Measurements from ENCODE around the gene WFDC5.
"Not testable (repeated sequence)": the region's sequence is repeated elsewhere in the genome, so short reads cannot be mapped to it uniquely, and the experiment has no call there.

Gene WFDC5

DNA sequence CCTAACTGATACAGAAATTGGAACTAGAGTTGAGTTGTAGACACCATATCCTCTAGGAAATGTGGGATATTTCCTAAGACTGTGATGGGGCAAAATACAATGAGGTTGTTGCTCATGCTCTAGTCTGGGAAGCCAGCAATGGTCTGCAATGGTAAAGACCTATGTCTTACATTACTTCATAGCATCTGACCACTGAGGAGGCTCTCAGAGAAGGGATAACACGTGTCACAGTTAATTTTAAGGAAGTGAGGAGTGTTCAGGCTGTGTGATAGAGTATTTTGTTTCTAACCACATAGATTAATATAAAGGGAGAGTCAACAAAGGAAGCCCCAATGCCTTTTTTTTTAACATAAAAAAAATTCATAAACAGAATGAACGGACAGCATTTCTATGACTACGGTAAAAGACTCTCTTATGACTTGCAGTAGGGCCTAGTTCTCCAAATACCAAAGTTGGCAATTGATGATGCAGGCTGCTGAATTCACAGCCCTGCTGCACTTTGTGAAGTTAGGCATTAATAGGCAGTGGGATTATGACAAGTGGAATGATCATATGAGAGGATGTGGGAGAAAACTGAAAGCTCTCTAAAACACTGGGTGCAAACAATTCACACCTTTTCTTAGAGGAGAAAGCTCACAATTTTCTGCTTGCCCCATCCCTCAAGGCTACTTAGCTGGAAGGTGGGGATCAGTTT lies 27.7 kb downstream of the WFDC5 start:
- no peak for DNase-seq

DNA sequence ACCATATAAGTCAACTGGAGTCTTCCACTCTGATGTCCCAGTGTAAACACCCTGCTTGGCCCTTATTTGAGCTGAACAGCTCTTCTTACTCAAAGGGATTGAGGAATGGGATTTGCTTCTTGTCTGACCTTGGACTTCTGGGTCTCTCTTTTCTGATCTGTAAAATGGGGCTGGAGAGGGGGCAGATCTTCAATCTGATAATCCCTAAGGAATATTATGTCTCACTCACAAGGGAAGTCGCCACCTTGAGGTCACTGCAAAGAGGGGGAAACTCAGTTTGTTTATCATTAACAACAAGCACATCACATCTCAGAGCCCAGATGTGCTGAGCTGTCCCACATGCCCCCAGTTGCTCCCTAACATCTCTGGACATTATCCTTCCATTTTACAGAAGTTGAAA lies 29.1 kb downstream of the WFDC5 start:
- no peak for DNase-seq

DNA sequence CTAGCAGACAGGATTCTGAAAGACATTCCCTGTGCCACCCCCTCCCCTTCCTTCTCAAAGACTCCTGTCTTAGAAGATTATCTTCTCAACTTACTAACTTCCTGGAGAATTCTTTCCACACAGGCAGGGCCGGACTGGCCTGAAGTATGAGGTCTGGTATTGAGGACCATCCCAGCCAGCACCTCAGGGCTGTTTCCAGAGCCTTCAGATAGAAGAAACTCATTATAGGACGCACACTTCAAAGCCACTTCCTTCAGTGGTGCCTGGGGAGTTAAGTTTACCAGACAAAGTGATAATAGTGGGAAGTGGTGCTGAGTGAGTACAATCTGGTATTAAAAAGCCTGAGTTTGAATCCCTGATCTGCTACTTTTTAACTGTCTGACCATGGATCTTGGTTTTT lies 29.7 kb downstream of the WFDC5 start:
- no peak for DNase-seq

DNA sequence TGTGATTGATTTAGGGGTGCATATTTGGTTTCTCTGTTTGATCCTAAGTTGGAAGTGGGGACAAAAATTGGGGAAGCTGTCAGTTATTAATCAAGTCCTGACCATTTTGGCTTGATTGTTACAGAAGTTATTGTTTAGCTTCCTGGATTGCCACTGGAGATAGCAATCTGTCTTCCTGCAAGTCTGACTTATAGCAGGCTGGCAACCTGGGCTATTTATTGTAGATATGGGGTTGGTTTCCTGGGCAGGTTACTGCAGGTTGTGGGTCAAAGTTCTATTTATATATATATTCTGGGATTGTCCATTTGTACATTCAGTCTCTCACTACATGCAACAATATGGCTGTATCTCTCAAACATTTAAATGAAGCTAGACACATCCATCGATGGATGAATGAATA lies 31.8 kb downstream of the WFDC5 start:
- no peak for DNase-seq

DNA sequence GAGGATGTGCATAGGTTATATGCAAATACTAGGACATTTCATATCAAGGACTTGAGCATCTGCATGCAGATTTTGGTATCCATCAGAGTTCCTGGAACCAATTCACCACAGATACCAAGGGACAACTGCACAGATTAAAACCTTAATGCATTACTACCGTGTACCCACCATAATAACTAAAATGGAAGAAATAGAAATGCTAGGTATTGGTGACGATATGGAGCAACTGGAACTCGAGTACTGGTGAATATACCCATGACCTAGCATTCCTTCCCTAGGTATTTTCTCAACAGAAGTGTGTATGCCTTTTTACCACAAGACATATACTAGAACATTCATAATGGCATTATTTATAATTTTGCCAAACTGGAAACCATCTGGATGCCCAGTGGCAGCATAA lies 32.5 kb downstream of the WFDC5 start:
- no peak for DNase-seq

DNA sequence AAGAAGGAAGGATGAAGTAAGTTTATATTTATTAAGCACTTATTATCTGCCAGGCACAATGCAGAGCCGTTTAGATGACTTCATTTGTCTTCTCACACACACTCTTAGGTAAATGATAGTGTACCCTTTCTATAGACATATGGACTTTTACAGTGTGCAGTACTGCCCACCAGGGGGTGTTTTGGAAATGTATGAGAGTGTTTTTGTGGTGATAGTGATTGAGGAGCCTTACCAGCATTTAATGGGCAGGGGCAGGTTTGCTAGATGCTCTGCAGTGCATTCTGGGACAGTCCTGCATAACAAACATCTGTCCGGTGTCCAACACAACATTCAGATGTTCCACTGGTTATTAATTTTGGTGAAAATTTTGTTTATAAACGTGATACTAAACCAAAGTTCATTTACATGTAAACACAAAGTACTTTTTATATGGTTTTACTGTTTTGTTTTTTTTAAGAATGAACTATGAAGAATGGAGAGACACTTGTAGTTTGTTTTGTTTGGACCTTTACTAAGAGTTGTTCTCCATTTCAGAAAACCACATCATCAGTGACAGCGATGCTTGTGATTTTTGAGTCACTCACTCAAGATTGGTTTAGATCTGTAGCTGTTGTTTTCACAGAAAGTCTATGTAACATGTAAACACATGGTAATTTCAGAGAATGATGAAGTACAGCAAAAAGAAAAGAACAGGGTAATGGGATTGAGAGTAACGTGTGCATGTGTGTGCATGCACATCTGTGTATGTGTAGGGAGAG lies 33.9 kb downstream of the WFDC5 start:
- DNase-seq: no peak

DNA sequence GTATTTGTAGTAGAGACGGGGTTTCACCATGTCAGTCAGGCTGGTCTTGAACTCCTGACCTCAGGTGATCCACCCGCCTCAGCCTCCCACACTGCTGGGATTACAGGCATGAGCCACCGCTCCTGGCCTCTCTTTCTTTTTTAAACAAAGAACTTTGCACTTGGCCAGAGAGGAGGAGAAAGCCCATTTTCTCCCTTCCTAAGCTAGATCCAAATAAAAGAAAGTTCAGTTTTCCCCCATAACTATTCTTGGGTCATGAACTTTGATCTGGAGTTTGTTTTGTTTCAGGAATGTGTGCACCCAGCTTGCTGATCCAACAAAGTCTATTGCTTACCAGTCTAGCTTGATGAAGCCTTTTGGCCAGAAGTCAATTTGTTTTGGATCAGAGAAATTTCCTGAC lies 37.4 kb downstream of the WFDC5 start:
- DNase-seq: no peak

DNA sequence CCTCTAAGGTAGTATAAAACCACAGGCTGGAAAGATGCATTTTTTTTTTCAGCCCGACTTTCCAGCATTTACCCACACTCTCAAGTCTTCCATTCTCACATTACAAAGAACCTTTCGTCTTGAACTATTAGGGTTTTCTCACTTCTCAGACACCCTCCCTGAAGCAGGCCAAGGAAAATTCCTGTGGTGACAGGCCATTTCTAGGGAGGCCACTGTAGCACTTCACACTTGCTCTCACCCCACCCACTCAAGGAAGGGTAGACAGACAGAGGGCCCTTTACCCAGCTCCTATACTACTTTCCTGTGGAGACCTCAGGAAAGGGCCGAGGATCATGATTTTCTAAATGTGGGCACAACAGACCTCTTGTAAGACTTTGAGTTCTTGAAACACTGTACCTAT lies 41.8 kb downstream of the WFDC5 start:
- DNase-seq: no peak

DNA sequence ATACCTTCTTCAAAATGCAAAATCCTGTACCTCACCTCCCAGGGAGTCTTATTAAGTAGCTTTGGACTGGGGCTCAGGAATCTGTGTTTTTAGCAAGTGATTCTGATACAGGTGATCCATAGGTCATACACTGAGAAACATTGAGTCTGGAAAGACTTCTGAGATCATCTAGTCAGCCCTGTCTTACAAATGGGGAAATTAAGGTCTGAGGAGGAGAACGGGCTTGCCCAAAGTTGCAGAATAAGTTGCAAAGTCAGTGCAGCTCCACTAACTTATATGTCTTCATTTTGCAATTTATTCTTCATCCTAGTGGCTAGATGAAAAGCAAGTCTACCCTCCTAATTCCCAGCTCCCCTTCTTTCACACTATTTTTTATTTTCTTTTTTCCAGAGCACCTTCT lies 42.9 kb downstream of the WFDC5 start:
- no peak for DNase-seq

DNA sequence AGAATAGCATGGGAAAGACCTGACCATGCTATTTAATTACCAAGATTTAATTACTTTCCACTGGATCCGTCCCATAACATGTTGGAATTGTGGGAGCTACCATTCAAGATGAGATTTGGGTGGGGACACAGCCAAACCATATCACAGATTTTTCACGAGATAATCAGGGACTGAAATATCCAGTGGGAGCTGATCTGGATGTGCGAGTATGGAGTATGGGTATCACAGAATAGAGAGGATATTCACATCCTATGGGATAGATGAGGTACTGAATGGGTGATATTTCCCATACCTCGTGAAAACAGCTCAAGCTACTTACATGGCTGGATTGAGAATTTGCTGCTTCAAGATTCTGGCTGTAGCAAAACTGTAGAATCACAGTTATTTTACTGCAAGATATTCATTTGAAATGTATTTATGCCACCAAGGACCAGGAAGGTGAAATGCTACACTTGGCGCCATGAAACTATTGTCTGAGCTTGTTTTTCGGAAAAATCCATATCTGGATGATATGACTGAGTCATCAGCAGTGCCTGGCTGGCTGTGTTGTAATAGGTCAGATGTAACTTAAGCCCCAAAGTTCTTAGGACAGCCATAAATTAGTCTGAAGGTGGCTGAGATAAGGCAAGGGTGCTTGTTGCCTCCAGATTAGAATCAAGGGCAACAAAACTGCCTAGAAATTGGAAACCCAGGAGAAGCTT lies 43.9 kb downstream of the WFDC5 start:
- no peak for DNase-seq

DNA sequence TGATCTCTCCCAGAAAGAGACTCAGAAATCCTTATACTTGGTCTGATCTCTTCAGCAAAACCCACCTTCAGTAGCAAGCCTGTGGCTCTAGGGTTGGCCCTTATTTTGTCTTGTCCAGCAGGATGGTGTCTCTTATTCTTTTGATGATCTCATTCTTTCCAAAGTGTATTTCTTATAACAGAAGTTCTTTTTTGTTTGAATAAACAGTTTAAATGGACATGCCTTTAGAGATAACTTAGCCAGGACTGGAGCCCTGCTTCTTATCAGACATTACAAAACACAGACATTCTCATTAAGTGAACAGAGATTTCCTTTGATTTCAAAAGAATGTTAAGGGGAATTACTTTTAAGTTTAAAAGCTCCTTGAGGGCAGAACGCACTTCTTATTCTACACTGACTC lies 45.7 kb downstream of the WFDC5 start:
- no peak for DNase-seq

DNA sequence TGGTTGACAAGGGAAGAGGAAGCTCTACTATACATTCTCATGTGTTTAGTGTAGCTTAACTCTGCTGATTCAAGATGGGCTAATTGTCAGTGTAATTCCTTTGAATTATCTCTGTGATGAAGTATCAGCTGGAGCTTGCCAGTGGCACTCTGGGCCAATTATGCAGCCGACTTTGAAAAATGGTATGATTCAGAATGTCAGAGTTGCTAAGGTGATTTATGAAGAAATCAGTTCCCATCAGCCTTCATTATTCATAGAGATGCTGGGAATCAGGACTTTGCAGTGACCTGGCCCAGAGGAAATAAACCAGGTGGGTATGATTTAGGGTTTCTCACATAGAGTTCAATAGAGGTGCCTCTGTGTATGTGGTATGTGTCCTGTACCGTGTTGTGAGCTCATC lies 47.4 kb downstream of the WFDC5 start:
- no peak for DNase-seq

DNA sequence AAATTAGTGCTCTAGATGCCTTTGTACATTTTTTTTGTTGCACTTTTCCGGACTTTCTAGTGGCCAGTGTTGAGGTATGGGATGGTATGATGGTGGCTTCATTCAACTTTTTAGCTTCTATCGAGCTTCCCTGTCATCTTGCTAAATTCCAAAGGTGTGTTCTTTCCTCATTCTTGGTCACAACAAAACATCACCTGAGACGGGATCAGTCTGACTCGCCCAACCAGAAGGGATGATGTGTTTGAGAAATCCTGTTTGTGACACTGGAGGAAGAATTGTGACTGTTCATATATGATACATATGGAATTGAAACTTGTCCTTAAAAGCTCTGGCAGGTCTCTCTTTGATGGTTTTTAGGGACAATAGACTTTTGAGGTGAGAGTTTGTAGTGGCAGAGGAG lies 47.9 kb downstream of the WFDC5 start:
- no peak for DNase-seq

DNA sequence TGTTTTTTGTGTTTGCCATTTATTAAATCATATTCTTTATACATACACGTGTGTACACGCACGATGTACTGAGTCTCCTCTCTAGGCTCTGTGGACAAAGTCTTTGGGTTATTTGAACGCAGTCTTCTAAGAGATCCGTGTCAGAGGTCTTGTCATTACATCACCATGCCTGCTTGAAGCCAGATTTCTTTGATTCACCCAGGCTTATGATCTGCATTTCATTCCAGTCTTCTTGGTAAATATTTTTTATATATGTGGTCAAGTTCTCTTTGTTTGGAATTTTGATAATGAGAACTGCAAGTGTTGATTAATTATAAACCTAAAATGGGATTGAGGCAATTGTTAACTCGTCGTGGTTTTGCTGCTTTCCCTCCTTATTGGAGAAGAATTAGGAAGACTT lies 48.6 kb downstream of the WFDC5 start:
- DNase-seq: no peak

DNA sequence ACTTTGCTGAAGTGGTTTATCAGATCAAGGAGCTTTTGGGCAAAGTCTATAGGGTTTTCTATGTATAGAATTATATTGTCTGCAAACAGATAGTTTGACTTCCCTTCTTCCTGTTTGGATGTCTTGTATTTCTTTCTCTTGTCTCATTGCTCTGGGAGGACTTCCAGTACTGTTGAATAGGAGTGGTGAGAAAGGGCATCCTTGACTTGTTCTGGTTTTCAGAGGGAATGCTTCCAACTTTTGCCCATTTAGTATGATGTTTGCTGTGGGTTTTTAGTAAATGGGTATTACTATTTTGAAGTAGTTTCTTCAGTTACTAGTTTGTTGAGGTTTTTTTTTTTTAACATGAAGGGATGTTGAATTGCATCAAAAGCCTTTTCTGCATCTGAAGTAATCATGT lies 50.2 kb downstream of the WFDC5 start:
- DNase-seq: no peak

DNA sequence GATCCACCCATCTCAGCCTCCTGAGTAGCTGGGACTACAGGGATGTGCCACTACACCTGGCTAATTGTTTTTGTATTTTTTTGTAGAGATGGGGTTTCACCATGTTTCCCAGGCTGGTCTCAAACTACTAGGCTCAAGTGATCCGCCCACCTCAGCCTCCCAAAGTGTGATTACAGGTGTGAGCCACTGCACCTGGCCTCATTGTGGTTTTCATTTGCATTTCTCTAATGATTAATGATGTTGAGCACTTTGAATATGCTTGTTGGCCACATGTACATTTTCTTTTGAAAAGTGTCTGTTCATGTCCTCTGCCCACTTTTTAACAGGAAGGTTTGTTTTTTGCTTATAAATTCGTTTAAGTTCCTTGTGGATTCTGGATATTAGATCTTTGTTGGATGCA lies 51.9 kb downstream of the WFDC5 start:
- not testable (repeated sequence) for DNase-seq

DNA sequence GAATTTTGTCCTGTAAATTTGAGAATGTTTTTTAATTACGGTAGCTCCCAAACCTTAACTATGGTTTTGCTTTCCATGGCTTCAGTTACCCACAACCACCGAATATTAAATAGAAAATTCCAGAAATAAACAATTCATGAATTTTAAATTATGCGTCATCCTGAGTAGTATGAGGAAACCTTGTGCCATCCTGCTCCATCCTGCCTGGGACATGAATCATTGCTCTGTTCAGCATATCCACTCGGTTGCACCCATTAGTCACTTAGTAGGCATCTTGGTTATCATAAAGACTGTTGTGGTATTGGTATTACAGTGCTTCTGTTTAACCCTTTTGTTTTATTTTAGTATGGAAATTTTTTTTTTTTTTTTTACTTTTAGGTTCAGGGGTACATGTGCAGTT lies 53.7 kb downstream of the WFDC5 start:
- no peak for DNase-seq

DNA sequence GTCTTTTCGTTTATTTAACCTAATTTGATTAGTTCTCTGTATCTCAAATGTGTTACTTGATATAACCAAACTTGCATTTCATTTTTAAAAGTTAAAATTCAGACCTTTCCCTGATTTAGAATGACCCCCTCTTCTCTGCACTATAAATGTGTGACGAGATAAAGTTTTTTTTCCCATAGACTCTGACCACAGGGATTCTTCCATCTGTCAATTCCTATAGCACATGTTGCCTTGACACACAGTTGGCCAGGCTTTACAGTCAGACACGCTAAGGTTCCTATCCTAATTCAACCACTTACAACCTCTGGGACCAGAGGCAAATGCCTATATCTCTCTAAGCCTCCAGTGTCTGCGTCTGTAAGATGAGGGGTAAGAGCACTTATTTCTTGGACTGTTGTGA lies 54.7 kb downstream of the WFDC5 start:
- no peak for DNase-seq
